ENCODE data around the gene ELOVL5. TPM values are rescaled to one million over a fixed set of nuclear protein-coding genes. Genes with fewer than 3 reads are reported as not detected.
"Not testable (repeated sequence)": the region's sequence is repeated elsewhere in the genome, so short reads cannot be mapped to it uniquely, and the experiment has no call there.

ELOVL5 gene
- total RNA-seq, 4 donors from 2014 or later = 55.2 to 80.2 (median 64.8) TPM

DNA sequence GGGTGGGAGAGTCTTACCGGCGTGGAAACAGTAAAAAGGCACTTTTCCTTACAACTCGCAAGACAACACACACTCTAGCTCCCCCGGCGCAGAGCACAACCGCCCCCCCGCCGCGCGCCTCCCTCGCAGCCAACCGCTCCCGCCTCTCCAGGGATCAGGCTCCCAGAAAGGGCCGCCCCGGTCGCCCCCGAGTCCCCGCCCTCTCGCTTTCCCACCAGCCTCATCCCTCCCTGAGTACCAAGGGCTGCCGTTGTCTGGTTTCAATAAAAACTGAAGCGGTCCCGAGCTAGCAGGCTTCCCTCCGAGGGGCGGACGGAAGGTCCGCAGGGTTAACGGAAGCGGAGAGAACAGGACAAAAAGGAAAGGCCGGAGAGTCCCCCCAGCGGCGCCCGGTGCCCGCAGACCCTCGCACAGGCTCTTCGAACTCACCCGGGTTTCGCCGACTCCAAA lies 804 bp downstream of the ELOVL5 start:
- Histone ChIP-seq H3K27me3 (no peaks in the 10 kb centered on the region), H3K27ac (replicated peaks in 1 of 4) (peak overlapping the region; percentile 97 to 100 (median 98)), H3K36me3 (peaks cover 0 to 5% (median 0%) of the 10 kb centered on the region in 4 donors), H3K4me3 (peak overlapping the region; percentile 82 to 98 (median 91)), H3K4me1 (peaks cover 9 to 50% (median 34%) of the 10 kb centered on the region in 4 donors), H3K9me3 (no peaks in the 10 kb centered on the region)
- intact Hi-C loops (cut with DNase I) = loop anchor here (5.0 kb wide), 1 partner anchor 46 kb away; no protein-coding TSS in a partner anchor
- peak; percentile 34 to 48 for TF ChIP-seq POLR2AphosphoS5 (IDR thresholded peaks at IDR 0.05)
- TF ChIP-seq POLR2A (IDR thresholded peaks at IDR 0.05; ENCODE audit: low read depth) = no peak
- DNase-seq (ENCODE audit: extremely low spot score) = peak; percentile 93
- WGBS = 0% methylated on average over 22 of the region's 38 CpGs

DNA sequence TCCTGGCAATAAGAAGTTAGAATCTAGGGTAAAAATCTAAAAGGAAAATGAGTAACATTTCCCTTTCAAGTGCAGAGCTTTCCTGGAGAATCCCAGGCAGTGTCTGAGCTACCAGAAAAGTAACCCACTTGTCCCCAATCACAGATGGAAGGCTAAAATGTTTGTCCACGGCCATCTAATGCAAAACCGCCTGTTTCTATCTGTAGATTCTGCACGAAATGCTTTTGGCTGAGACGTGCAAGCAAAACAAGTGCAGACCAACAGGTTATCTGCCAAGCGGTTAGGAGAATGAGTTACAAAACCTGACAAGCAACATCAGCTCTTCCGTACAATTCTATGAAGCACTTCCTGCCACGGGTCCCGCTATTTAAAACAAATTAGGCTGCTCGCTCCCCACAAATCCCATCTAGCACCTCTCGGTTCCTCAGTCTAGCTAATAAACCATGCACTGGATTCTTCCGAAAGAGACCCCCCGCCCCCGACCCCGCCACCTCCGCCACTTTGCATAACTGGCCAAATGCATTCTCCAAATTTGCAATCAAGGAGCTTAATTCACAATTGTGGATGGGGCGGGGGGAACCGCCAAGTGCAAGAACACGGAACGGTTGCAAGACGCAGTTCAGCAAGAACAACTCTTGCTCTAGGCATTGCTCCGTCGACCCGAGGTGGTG lies 1.4 kb downstream of the ELOVL5 start:
- Histone ChIP-seq H3K4me3 (peak overlapping the region; percentile 82 to 98 (median 91)), H3K27me3 (no peaks in the 10 kb centered on the region), H3K4me1 (peaks cover 12 to 56% (median 40%) of the 10 kb centered on the region in 4 donors), H3K27ac (replicated peaks in 1 of 4) (peak overlapping the region; percentile 97 to 100 (median 98)), H3K36me3 (peaks cover 0 to 5% (median 0%) of the 10 kb centered on the region in 4 donors), H3K9me3 (no peaks in the 10 kb centered on the region)
- TF ChIP-seq POLR2A (IDR thresholded peaks at IDR 0.05; ENCODE audit: low read depth) = no peak
- TF ChIP-seq EP300 (IDR thresholded peaks at IDR 0.05) = no peak
- TF ChIP-seq POLR2AphosphoS5 (IDR thresholded peaks at IDR 0.05) = no peak
- TF ChIP-seq, protein P1, sequence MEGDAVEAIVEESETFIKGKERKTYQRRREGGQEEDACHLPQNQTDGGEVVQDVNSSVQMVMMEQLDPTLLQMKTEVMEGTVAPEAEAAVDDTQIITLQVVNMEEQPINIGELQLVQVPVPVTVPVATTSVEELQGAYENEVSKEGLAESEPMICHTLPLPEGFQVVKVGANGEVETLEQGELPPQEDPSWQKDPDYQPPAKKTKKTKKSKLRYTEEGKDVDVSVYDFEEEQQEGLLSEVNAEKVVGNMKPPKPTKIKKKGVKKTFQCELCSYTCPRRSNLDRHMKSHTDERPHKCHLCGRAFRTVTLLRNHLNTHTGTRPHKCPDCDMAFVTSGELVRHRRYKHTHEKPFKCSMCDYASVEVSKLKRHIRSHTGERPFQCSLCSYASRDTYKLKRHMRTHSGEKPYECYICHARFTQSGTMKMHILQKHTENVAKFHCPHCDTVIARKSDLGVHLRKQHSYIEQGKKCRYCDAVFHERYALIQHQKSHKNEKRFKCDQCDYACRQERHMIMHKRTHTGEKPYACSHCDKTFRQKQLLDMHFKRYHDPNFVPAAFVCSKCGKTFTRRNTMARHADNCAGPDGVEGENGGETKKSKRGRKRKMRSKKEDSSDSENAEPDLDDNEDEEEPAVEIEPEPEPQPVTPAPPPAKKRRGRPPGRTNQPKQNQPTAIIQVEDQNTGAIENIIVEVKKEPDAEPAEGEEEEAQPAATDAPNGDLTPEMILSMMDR (IDR thresholded peaks at IDR 0.05) = no peak
- no peak for DNase-seq (ENCODE audit: extremely low spot score)
- under 1% methylated on average over 17 of the region's 23 CpGs for WGBS
- intact Hi-C loops (cut with DNase I) = loop anchor here (5.0 kb wide), 1 partner anchor 45 kb away; no protein-coding TSS in a partner anchor

DNA sequence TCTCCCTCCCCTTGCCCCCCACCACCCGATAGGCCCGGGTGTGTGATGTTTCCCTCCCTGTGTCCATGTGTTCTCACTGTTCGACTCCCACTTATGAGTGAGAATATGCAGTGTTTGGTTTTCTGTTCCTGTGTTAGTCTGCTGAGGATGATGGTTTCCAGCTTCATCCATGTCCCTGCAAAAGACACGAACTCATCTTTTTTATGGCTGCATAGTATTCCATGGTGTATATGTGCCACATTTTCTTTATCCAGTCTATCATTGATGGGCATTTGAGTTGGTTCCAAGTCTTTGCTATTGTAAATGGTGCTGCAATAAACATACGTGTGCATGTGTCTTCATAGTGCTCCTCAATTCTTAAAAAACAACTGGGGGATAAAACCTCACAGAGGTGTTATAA lies 2.7 kb downstream of the ELOVL5 start:
- not testable (repeated sequence) for H3K4me3 ChIP-seq; H3K27me3 ChIP-seq; H3K9me3 ChIP-seq; DNase-seq (ENCODE audit: extremely low spot score); H3K36me3 ChIP-seq; H3K27ac ChIP-seq (replicated peaks in 1 of 4)
- intact Hi-C loops (cut with DNase I) = loop anchor here (5.0 kb wide), 1 partner anchor 44 kb away; no protein-coding TSS in a partner anchor
- H3K4me1 ChIP-seq = peaks cover 12 to 69% (median 50%) of the 10 kb centered on the region in 4 donors
- WGBS = 86% methylated on average over 5 of the region's 5 CpGs

DNA sequence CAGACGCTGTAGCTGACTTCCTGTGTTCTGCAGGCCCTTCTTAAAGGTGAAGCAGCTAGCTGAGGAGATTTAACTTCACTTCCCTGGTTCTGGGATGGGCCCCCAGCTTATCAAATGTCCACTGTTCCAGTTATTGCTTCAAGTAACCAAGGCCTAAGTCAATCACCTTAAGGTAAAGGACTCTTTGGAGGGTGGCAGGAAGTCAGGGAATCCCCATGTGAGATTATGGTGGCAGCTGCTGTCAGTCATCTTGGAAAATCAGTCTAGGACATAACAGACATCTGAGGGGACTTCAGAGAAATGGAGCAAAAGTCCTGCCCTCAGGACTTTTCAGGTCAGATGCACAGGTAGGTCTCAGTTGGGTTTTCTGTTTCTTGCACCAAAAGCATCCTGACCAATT lies 3.8 kb downstream of the ELOVL5 start:
- Histone ChIP-seq H3K36me3 (peaks cover 0 to 5% (median 0%) of the 10 kb centered on the region in 4 donors), H3K9me3 (no peaks in the 10 kb centered on the region), H3K27ac (replicated peaks in 1 of 4) (no peak overlapping the region), H3K4me3 (no peak overlapping the region), H3K4me1 (peaks cover 12 to 68% (median 53%) of the 10 kb centered on the region in 4 donors), H3K27me3 (no peaks in the 10 kb centered on the region)
- TF ChIP-seq POLR2A (IDR thresholded peaks at IDR 0.05; ENCODE audit: low read depth) (no peak), EP300 (IDR thresholded peaks at IDR 0.05) (no peak), POLR2AphosphoS5 (IDR thresholded peaks at IDR 0.05) (no peak)
- TF ChIP-seq, protein P1 (IDR thresholded peaks at IDR 0.05) = no peak
- intact Hi-C loops (cut with DNase I) = loop anchor here (5.0 kb wide), 1 partner anchor 43 kb away; no protein-coding TSS in a partner anchor
- no peak for DNase-seq (ENCODE audit: extremely low spot score)
- WGBS = 63% methylated on average over 1 of the region's 1 CpG

DNA sequence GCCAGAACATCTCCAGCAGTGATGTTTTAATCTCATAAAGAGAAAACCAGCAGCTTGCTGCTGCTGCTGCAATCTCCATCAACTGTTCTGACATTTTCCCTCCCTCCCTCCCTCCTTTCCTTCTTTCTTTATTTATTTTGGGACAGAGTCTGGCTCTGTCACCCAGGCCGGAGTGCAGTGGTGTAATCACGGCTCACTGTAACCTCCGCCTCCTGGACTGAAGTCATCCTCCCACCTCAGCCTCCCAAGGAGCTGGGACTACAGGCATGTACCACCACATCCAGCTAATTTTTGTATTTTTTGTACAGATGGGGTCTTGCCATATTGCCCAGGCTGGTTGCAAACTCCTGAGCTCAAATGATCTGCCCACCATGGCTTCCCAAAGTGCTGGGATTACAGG lies 5.7 kb downstream of the ELOVL5 start:
- Histone ChIP-seq H3K4me3 (no peak overlapping the region), H3K27me3 (no peaks in the 10 kb centered on the region), H3K36me3 (peaks cover 0 to 5% (median 0%) of the 10 kb centered on the region in 4 donors), H3K27ac (replicated peaks in 1 of 4) (no peak overlapping the region), H3K9me3 (no peaks in the 10 kb centered on the region), H3K4me1 (peaks cover 13 to 77% (median 51%) of the 10 kb centered on the region in 4 donors)
- intact Hi-C loops (cut with DNase I) = no loop called here
- DNase-seq (ENCODE audit: extremely low spot score) = no peak
- TF ChIP-seq EP300 (IDR thresholded peaks at IDR 0.05) (no peak), POLR2A (IDR thresholded peaks at IDR 0.05; ENCODE audit: low read depth) (no peak), POLR2AphosphoS5 (IDR thresholded peaks at IDR 0.05) (no peak)
- TF ChIP-seq, protein P1 (IDR thresholded peaks at IDR 0.05) = no peak
- WGBS = 65% methylated on average over 3 of the region's 3 CpGs

Data from esophagus muscularis mucosa (tissue), 4 donors.